GM21717 (cell line): ENCODE measurements around the gene AGRP.
"Not testable (repeated sequence)": the region's sequence is repeated elsewhere in the genome, so short reads cannot be mapped to it uniquely, and the experiment has no call there.

Source experiments
- ATAC-seq: cut with Tn5 transposase; IDR thresholded peaks from one replicate; pipeline ENCODE4 v1.9.1; 2021; ENCODE audit warnings: mild to moderate bottlenecking, moderate library complexity; ENCODE audit not compliant: unreplicated experiment

The AGRP gene

GRCh38 chr16:67483150-67483549, at the start of gene AGRP:
Gene AGRP, minus strand, starts transcription at chr16:67483547. Its CDS starts 149 bp downstream, at chr16:67483398.
- no peak for ATAC-seq

- no peak for ATAC-seq
These were observed 47.9 kb upstream of the AGRP start for GRCh38 chr16:67531247-67531646.

GRCh38 chr16:67530013-67530939, 46.9 kb upstream of the AGRP start:
- peak; percentile 36 for ATAC-seq

- ATAC-seq: no peak
These were observed 46.2 kb upstream of the AGRP start for GRCh38 chr16:67529582-67530012.

GRCh38 chr16:67528870-67529581, 45.7 kb upstream of the AGRP start:
- ATAC-seq: no peak

GRCh38 chr16:67528222-67528869, 45.0 kb upstream of the AGRP start, which contains the start of gene RIPOR1:
Gene RIPOR1, plus strand, starts transcription at chr16:67528829. Its CDS starts 9,618 bp downstream, at chr16:67538447.
- no peak for ATAC-seq

GRCh38 chr16:67526149-67526791, 42.9 kb upstream of the AGRP start:
- no peak for ATAC-seq

- ATAC-seq: no peak
These were observed 42.0 kb upstream of the AGRP start for GRCh38 chr16:67525176-67525860.

GRCh38 chr16:67521095-67521804, 37.9 kb upstream of the AGRP start:
- peak; percentile 73 for ATAC-seq

- no peak for ATAC-seq
These were observed 35.9 kb upstream of the AGRP start for GRCh38 chr16:67519242-67519641.

GRCh38 chr16:67518676-67519075, 35.3 kb upstream of the AGRP start:
- ATAC-seq: no peak

- no peak for ATAC-seq
These were observed 34.5 kb upstream of the AGRP start for GRCh38 chr16:67517661-67518423.

- no peak for ATAC-seq
These were observed 33.8 kb upstream of the AGRP start for GRCh38 chr16:67517155-67517445.

GRCh38 chr16:67516296-67517154, 33.2 kb upstream of the AGRP start:
- no peak for ATAC-seq

- ATAC-seq: peak; percentile 44
These were observed 31.1 kb upstream of the AGRP start for GRCh38 chr16:67514382-67514828.

- ATAC-seq: not testable (repeated sequence)
These were observed 30.5 kb upstream of the AGRP start for GRCh38 chr16:67513892-67514291.

GRCh38 chr16:67509016-67509415, 25.7 kb upstream of the AGRP start:
- ATAC-seq: no peak

- no peak for ATAC-seq
These were observed 23.1 kb upstream of the AGRP start for GRCh38 chr16:67506468-67506867.
